Stimulated activated naive CD4-positive, alpha-beta T cell (primary cell): ENCODE data around the gene NDUFB8.

Source experiments
- DNase-seq, 6 experiments: peaks; one replicate each; lab custom pipeline; 2025; lab: John Stamatoyannopoulos, UW

Gene NDUFB8

DNA sequence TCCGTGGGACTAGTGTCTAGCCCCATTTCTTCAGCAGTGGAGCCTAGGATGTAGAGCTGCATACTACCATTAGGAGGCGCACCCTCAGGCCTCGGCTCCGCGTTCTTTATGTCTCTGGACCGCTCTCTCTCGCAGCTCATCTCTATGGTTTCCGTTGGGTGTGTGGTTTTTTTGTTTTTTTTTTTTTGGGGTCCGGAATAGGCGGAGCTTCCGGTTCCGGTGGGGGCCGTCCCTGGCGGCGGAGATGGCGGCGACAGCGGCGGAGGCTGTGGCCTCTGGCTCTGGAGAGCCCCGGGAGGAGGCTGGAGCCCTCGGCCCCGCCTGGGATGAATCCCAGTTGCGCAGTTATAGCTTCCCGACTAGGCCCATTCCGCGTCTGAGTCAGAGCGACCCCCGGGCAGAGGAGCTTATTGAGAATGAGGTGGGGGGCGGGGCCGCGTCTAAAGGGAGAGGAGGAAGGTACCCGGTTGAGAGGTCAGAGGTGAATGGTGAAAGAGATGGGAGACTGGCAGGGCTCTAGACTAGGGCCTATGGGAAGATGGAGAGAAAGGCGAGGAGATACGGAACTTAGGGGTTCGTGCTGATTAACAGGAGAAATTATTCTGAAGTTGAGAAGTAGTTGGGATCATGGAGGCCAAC is 6.2 kb upstream of the NDUFB8 start, which contains the start of gene HIF1AN:
TSS of gene HIF1AN (plus strand) at position 229 of the 639 bp plus-strand sequence. CDS start at position 245, 16 bp downstream.
- peak; percentile 75 to 96 (median 88) for DNase-seq

DNA sequence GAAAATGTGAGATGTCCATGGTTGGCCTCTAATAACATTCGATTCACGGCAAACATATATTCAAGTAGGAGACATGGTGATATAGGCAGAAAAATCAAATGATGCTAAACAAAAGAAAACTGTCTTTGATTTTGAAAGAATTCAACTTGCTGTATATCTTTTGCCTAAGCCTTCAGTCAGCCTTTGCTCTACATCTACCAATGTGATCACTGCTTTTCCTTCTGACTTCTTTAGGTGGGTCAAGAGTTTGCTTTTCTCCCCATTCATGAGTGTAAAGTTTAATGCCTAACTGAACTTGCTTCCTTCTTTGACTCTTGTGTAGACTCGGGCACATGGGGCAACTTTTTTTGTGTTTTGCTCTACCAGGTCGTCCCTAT is 5.7 kb upstream of the NDUFB8 start:
- no peak for DNase-seq

DNA sequence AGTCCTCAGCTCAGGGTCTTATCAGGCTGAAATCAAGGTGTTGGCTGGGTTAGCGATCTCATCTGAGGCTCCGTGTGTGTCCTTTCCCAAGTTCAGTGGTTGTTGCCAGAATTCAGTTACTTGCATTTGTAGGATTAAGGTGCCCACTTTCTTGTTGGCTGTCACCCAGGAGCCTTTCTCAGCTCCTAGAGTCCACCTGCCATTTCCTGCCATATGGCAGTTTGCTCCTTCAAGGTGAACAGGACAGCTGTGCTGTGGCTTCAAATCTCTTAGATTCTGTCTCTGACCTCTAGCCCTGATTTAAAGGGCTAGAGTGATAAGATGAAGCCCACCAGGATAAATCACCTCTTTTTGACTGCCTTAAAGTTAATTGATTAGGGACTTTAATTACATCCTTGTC is 5.1 kb upstream of the NDUFB8 start:
- DNase-seq, result no peak

DNA sequence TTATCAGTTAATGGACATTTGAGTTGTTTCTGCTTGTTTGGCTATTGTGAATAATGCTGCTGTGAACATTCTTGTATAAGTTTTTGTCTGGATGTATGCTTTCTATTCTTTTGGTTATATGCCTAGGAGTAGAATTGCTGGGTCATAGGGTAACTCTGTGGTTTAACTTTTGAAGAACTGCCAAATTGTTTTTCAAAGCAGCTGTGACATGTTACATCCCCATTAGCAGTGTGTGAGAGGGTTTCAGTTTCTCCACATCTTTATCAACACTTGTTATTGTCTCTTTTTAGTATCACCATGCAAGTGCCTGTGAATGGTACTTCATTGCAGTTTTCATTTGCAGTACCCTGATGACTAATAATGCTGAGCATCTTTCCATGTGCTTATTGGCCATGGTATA is 2.1 kb upstream of the NDUFB8 start:
- no peak for DNase-seq

DNA sequence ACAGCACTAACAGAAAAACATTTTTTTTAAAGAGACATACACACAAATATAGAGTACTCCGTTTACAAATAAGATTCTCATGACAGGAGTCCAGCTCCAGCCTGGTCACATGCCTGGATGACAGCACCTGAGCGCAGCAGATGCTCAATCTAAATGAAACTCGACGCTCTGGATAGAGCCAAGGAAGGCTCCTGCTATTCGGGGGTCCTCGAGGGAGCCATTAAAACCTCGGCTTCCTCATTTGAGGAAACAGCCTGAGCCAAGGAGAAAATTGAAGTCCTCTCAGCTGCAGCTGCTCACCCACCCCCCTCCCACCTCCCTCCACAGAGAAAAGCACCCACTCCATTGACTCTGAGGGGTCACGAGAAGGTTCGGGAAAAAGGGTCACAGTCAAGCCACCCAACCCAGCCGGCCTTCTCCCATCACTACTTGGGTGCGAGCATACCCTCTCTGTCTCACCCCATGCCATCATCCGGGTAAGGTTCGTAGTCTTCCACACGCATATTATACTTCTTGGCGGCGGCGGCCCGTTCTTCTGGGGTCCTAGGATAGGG is 673 bp downstream of the NDUFB8 start:
- no peak for DNase-seq

DNA sequence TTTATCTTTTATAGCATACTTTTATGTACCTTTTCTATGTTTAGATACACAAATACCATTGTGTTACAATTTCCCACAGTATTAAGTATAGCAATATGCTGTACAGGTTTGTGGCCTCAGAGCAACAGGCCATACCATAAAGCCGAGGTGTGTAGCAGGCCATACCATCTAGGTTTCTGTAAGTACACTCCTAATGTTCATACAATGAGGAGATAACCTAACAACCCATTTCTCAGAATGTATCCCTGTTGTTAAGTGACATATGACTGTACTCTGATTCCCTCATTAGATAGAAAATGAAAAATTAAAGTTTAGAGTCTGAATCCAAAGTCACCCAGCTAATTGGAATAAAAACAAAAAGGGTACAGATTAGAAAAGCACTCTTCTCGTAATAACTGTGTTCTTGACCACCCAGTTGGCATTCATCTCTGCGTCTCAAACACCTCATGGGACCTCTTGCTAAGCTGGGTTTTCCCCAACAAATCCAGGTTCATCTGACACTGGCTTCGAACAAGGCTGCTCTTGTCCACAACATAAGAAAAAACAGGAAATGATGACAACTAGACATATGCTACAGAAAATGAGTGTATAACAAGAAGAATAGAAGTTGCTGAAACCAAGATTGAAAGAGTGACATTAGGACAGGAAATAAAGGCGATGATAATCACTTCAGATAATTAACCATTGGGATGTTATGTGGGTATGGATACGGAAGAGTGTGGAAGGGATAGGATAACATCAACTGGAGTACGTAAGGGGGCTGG is 1.4 kb downstream of the NDUFB8 start:
- DNase-seq, result peak in 2 of 6 experiments; percentile 5 to 11

DNA sequence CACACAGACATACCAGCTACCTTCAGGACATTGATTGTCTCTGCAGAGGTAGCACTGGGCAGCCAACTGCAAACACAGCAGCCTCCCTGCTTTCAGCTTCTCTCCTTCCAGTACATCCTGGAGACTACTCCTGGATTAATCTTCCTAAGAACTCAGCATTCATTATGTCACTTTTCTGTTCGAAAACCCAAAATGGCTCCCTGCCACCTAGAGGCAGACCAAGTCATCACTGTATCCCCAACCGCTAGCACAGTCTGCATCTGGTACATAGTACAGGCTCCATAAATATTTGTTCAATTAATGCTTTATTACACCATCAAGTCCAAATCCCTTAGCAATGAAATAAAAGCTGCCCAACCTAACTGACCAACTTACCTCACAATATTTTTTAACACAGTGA is 5.0 kb downstream of the NDUFB8 start:
- DNase-seq, result no peak

DNA sequence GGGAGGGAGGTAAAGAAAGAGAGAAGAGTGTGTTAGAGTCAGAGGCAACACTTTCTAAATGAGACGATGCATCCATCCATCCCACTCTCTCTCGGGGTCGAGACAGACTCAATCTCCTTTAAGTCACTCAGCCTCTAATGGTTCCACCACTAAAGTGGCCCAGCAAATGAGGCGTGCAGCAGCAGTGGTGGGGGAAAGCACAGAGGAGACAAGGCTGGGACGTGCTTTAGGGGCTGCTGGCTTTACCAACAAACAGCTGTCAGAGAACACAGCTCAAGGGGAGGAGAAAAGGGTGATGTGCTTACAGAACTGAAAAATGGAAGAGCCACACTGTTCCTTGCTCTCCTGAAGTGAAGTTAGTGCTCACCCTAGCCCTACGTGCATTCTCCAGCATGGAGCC is 5.5 kb downstream of the NDUFB8 start:
- no peak for DNase-seq

DNA sequence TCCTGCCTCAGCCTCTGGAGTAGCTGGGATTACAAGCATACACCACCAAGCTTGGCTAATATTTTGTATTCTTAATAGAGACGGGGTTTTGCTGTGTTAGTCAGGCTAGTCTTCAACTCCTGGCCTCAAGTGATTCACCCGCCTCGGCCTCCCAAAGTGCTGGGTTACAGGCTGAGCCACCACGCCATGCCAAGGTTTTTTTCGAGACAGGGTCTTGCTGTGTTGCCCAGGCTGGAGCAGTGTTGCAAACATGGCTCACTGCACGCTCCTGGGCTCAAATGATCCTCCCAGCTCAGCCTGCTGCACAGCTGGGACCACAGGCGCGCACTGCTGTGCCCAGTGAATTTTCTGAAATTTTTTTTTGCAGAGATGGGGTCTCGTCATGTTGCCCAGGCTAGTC is 6.7 kb downstream of the NDUFB8 start:
- no peak for DNase-seq

DNA sequence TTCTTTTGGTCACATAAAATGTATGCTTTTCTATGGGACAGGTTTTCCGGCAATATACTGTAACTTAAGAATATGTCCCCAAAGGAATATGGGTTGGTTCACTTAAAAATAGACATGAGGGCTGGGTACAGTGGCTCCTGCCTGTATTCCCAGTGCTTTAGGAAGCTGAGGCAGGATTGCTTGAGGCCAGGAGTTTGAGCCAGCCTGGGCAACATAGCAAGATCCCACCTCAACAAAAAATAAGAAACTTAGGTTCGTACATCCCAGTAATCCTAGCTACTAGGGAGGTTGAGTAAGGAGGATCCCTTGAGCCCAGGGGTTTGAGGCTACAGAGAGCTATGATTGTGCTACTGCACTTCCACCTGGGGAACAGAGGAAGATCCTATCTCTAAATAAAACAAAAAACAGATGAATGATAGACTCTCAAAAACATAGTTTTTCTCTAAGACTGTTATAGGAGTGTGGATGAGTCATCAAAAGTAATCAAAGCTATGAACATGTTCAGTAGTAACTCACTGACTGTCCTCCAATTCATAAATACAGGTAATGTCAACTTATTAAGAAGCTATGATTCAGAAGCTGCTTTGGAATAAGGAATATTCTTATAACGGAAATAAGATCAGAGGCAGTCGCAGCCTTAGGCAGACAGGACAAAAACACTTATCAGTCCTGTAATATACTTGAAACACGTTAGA is 7.4 kb downstream of the NDUFB8 start:
- DNase-seq, result no peak

DNA sequence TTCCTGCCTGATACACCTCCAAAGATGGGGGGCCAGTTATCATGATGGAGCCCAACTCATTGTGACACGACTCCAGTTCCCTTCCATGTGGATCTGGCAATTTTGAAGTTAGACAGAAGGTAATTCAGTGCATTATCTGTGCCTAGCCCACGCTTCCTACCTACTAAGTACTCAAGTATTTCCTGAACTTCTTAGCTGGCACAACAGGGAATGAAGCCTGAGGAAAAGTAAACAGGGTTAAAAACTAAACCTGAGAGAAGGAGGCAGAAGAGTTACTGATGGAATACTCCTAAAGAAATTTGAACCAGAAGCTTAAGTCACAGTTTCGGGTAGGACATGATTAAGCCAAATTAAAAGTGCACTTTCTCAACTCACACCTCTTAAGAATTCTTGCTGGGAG is 8.9 kb downstream of the NDUFB8 start:
- DNase-seq, result no peak

DNA sequence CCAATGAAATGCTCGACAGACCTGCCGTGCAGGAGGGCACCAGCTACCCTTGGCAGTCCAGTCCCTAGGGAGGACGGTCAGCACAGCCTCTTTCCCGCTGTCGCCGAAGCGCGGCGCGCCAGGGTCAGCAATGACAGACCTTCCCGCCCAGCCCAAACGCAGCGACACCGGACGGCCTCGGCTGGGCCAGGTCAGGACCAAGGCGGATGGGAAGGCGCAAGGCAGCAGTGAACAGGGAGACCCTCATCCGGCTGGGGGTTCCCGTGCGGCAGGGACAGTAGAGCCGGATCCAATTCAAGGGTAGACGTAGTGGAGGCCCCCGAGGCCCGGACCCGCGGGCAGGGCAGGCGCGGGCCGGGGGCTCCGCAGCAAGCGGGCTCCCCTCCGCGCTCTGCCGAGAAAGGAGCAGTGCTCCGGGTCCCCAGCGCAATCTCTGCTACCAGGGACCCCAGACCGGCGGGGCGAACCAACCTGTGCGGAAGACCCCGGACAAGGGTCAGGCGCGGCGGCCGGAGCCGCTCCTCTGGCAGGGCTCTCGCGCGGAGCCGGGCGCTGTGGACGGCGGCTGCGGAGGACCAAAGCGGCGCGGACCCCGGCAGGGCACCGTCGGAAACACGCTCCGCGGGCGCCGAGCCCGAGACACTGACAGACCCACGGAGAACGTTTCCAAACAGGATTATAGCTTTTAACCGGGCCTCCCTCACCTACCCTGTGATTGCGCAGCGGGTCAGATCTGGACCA is 10.2 kb downstream of the NDUFB8 start, which contains the start of gene SEC31B:
TSS of gene SEC31B (minus strand) at position 551 of the 741 bp plus-strand sequence. CDS start 2,909 bp downstream, outside the sequence.
- DNase-seq, result no peak

DNA sequence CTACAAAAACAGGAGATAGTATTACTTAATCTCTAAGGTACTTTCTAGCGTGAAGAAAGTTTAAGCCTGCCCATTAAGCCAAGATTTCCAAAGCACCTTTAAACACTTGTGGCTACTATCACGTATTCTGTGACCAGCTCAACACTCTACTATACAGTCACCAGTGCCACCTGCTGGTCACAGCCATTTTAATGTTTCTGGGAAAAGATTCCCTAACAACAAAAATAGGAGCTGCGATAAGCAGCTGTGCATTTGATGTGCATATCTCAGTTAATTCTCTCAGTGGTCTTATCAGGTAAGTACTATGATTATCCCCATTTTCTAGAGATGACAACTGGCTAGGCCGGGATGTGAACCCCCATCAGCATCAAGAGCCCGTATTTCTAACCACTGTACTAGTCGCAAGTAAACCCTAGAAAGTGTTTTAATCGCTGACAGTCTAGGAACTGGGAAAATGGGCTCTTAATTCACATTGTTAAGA is 10.9 kb downstream of the NDUFB8 start:
- peak; percentile 6 to 68 (median 42) for DNase-seq

DNA sequence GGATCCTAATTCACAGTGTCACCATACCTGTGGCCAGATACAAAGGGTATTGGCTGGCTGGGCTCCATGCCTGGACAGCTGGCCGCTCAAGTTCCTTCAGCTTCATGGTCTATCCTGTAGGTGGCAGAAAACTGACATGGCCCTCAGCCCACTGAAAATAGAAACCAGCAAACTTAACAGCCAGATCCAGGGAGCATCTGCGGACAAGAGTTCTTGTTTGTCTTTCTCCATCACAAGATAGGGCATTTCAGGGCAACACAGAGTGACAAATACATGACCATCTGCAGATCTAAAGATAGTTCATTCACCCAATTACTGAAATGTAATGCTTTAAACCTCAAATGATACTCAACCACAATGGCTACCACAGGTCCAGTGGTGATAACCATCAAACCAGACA is 12.8 kb downstream of the NDUFB8 start:
- no peak for DNase-seq

DNA sequence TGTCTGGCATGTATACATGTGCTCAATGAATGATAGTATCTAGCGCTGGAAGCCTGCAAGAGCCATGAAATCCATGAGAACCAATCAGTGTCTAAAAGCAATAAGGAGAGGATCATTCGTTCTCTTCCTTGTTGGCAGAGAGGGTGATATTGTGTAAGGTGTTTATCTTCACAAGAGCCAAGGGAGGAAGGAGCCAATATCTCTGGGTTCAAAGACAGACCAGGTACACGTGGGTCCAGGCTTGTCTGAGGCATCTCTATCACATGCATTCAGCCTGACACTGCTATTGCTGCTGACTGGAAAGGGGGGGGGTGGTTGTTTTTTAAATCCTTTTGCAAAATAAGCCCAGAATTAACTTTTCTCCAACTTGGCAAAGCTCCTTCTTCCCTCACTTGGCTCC is 14.1 kb downstream of the NDUFB8 start:
- no peak for DNase-seq

DNA sequence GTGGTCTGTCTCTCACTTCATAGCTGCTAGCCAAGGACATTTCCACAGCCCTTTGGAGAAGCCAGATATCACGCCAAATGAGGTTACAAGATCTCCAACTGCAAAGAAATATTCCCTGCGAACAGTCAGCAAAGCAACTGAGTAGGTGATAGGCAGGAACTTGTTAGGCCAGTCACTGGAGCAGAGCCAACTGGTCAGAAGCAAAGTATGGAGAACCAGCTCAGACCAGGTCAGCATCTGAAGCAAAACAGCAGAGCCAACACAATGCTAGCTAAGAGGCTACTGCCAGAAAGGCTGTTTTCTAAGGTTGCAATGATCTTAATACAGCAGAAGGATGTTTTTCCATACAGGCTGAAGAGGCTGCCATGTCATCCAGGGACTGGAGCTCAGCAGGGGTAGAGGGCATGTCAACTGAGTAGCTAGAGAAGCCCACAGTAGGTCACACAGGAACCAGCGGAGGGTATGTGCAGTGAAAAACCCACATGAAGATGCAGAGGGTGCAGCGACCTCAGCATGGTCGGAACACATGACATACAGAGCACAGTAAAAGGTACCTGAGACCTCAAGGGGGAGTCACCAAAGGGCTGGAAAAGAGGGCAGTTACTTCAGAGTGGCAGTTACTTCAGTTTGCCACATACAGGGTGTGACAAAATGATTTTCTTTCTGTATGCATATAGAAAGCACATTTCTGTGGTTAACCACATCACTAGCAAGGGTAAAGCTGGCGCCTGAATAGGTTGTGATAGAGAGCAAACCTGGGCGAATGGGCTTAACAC is 18.9 kb downstream of the NDUFB8 start:
- DNase-seq, result peak; percentile 38 to 91 (median 64)

DNA sequence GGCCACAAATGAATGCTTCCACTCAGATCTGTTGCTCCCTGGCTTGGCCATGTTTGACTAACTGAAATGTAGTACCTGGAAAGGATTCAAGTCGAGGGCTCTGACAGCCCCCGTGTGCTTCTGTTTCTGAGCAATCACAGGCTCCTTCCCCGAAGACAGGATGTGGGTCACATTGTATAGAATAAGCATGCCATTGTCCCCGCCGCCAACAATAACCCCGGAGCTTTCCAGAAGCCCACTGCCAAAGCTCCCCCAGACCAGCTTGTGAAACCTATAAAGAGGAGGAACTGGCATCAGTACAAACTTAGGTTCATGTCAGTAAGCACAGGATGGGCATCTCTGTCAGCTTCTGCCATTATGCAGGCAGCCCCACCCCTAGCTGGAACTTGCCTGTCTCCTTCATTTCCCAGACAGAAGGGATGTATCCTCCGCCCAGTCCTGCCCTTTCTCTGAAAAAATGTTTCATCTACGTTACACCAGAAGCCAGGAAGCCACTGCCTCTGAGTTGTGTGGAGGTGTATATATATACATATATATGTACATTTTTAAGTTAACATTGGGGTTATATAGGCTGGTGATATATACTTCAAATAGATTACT is 20.3 kb downstream of the NDUFB8 start:
- peak in 5 of 6 experiments; percentile 10 to 64 (median 35) for DNase-seq

DNA sequence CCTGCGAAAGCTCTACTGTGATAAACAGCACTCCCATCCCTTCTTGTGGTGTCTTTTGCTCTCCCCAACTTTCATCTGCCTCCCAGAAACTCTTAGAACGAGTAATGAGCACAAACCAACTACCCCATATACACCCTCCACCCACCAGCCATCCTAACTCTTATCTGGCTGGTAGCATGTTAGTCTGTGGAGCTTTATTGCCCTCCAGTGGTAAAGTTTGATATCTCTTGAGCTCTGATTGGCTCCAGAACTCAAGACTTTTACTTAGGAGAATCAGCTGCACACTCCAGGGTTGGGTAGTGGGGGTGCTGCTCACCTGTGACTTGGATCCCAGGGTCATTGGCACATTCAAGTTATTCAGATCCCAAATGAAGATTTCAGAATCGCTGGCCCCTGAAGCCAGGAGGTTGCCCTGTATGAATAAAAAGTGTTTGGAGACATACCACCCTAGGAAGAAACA is 20.9 kb downstream of the NDUFB8 start:
- DNase-seq, result peak; percentile 14 to 79 (median 37)

DNA sequence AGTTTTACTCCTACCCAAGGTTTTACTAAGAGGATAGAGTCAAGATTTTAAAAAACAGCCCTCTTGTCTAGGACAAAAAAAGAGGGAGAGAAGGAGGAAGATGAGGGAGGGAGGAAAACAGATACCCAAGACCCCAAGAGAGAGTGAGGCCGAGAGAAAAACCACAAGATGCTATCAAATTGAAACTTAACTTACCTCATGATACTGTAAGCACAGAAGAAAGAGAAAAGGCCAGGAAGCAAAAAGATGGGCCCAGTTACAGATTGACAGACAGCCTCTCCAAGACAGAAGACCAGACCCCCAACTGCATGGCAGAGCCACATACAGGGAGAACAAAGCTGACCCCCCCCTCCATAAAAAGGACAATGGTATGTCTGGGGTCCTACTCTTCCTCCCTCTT is 21.4 kb downstream of the NDUFB8 start:
- DNase-seq, result no peak

DNA sequence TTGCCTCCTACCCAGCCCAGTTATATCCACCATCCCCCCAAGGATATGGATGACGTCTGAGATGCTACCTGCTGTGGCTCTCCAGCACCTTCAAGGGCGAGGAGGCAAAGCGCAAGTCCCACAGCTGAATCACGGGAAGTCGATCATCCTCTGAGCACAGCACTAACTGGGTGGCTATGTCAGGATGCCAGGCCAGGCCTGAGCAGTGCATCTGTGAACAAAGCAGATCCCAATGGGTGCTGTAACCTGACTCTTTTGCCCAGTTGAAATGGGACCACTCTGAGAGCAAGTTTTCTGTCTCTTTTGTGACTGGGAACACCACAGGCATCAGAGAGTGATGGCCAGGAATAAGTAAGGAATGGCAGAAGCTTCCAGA is 22.3 kb downstream of the NDUFB8 start:
- no peak for DNase-seq
